SU-DHL-6 (cell line): ENCODE results near the gene ACVRL1.

ENCODE experiments used
- EZH2phosphoT487 ChIP-seq: fragments of 200-600 bp; sonication (generic), shearing (Covaris generic); conservative IDR thresholded peaks from 2 replicates; pipeline ENCODE4 v1.6.1; 2018; ENCODE audit warnings: mild to moderate bottlenecking, antibody characterized with exemption, low read length, moderate library complexity, mixed read lengths
- TF ChIP-seq, protein P1 (sequence below): fragments of 200-600 bp; sonication (generic); IDR thresholded peaks from one replicate; pipeline ENCODE4 v1.5.1; 2017; ENCODE audit warnings: antibody characterized with exemption, mild to moderate bottlenecking, low read length, moderate library complexity; ENCODE audit not compliant: insufficient read depth, poor library complexity, severe bottlenecking

DNA sequence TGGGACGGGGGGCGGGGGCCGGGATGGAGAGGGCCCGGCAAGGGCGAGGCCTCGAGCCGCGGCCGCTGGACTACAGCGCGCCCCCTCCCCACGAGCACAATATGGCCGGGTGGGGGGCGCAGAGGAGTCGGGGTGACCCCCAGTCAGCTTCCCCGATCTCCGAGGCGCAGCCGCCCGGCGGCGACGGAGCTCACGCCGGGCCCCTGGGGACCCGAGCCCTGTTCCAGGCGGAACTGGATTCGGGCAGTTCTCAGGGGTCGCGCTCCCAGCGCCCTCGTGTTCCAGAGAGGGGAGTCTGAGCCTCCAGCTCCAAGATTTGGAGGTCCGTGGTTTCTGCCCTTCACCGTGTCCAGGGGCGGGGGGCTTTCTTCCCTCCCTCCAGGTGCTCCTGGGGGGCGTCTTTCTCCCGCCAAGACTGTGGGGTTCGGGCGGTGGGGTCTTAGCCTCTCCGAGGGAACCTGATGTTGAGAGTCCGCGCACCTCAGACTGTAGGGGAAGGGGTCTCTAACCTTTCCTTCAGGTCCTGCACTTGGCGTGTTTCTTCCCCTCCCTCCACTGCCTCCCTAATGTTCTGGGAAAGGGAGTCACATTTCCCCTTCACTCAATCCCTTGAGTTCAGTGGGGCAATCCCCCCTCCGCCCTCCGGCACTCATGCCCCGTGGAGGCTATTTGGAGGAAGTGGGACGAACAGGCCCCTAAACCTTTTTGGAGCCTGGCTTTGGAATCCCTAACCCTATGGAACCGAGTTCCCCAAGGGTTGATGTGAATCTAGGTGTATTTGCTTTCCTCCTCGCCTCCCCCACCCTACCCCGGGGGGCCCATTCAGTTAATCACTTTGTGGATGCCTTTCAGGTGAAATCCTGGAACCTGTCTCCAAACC, 44.8 kb downstream of the ACVRL1 start:
- TF ChIP-seq, protein P1, sequence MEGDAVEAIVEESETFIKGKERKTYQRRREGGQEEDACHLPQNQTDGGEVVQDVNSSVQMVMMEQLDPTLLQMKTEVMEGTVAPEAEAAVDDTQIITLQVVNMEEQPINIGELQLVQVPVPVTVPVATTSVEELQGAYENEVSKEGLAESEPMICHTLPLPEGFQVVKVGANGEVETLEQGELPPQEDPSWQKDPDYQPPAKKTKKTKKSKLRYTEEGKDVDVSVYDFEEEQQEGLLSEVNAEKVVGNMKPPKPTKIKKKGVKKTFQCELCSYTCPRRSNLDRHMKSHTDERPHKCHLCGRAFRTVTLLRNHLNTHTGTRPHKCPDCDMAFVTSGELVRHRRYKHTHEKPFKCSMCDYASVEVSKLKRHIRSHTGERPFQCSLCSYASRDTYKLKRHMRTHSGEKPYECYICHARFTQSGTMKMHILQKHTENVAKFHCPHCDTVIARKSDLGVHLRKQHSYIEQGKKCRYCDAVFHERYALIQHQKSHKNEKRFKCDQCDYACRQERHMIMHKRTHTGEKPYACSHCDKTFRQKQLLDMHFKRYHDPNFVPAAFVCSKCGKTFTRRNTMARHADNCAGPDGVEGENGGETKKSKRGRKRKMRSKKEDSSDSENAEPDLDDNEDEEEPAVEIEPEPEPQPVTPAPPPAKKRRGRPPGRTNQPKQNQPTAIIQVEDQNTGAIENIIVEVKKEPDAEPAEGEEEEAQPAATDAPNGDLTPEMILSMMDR, result no peak
- no peak for TF ChIP-seq EZH2phosphoT487
